Caki2 (cell line): ENCODE data around the gene HS6ST1. TPM values are rescaled to one million over a fixed set of nuclear protein-coding genes. Genes with fewer than 3 reads are reported as not detected.
"Not testable (repeated sequence)": the region's sequence is repeated elsewhere in the genome, so short reads cannot be mapped to it uniquely, and the experiment has no call there.

Source experiments
- DNase-seq: peaks from one replicate; pipeline ENCODE4 v3.0.0-alpha.2; 2015; ENCODE audit warnings: low read depth
- in situ Hi-C: cut with HindIII; loops from 2 replicates; pipeline ENCODE4 v1.10.0; 2016; ENCODE audit warnings: low sequenced_read_pairs, low pct_unique_long_range_greater_than_20kb, mixed read lengths
- total RNA-seq: library from RNA; depleted of rRNA; stranded (reverse); fragments of >200 nt; shearing (Covaris generic); gene quantifications from 2 replicates; pipeline ENCODE4 v1.2.3, GENCODE V29; 2014; ENCODE audit warnings: low replicate concordance

HS6ST1 gene
- total RNA-seq, 1 experiment from 2014 or later = 23.8 TPM

DNA sequence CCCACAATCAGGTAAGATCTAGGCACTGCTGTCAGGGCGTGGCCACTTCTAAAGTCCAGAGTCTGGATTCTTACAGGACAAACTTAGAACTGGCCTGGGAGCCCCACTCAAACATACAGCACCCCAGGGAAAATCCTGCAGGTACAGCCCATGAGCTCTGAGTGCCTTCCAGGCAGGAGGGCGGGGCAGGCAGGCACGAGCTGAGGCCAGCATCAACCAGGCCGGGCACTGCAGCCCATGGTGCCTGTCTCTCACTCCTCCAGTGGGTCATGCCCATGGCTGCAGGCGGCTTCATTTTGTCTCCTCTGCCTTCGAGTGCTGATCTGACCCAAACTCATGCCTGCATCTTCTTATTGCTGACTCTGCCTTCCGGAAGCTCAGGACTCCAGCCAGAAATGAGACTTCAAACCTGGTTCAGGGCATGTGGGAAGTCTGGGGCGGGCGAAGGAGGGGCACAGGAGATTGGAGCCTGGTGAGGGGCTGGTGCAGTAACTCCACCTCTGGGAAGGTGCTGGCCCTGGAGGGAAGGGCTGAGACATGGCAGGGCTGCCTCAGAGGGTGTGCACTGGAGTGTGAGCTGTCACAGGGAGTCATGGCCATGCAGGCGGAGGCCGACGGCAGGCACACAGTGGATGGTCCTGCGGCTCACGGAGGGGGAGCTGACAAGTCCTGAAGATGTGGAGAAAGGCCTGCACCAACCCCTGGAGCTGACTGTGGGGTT lies 40.5 kb downstream of the HS6ST1 start:
- in situ Hi-C loops = no loop called here
- DNase-seq = no peak

DNA sequence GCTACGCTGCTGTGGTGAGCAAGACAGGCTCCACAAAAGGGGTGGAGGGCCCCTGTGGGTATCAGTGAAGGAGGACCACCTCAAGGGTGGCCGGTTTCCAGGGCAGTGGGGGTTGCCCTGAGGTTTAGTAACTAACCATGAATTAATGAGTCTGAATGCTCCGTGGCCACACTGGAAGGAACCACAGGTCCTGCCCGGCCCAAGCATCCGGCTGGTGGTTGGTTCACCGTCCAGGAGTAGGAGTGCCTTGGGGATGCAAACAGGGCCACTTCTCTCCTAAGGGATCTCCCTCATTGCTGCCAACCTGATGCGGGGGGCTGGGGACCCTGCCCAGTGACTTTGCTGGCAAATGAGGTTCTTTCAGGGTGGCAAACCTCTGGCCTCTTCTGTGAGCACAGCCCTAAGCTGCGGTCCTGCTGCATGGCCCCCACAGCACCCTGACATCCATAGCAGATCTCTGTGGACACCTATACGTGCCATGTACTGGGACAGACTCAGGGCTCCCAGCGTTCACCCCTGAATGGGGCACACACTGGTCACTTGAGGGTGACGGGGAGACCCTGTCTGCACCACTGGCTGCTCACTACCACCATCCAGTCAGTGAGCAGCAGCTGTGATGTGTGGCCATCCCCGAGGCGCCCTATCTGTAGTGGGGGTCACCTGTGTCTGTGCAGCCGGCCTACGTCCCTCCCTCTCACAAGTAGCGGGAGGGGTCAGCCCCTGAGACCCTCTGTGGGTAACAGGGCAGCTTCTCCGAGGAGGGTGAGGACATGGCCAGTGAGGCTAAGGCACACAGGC lies 41.6 kb downstream of the HS6ST1 start:
- in situ Hi-C loops = no loop called here
- no peak for DNase-seq

DNA sequence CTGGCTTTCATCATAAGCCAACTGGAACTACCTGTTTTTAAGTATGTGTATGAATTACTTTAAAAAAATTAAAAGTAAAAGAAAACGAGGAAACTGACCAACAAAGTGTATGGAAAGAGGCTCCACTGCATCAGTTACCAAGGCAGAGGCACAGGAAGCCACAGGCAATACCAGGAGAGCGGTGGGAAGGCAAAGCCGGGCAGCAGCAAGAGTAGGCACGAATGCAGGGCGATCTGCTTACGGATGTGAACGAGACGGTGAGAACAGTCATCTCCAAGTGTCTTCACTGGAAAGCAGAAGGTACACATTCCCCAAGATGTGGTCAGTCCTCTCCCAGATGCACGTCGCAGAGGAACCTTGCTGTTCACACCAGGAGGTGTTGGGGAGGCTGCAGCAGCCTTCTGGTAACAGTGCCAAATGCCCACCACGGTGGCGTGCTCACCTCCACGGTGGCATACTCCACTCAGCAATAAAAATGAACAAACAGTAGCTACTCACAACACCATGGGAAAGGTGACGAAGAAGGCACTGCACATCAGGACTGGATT lies 43.1 kb downstream of the HS6ST1 start:
- DNase-seq = no peak
- in situ Hi-C loops = no loop called here

DNA sequence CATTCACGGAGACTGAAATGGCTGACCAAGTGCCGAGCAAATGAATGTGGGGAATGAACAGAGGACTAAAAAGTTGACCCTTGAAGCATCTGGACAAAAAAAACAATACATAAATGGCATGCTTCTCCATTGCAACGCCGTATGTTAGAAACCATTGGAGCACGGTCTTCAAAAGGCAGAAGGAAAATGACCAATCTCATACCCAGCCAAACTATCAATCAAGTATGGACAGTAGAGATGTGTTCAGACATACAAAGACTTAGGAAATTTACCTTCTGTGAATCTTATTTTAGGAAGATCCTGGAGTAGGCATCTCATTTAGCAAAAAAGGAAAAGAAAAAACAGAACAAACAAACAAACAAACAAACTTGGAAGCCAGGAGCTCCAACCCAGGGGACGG lies 44.5 kb downstream of the HS6ST1 start:
- no peak for DNase-seq
- in situ Hi-C loops = no loop called here

GRCh38 chr2:128273469-128274081 lies 45.1 kb downstream of the HS6ST1 start:
- DNase-seq = no peak
- in situ Hi-C loops = no loop called here

DNA sequence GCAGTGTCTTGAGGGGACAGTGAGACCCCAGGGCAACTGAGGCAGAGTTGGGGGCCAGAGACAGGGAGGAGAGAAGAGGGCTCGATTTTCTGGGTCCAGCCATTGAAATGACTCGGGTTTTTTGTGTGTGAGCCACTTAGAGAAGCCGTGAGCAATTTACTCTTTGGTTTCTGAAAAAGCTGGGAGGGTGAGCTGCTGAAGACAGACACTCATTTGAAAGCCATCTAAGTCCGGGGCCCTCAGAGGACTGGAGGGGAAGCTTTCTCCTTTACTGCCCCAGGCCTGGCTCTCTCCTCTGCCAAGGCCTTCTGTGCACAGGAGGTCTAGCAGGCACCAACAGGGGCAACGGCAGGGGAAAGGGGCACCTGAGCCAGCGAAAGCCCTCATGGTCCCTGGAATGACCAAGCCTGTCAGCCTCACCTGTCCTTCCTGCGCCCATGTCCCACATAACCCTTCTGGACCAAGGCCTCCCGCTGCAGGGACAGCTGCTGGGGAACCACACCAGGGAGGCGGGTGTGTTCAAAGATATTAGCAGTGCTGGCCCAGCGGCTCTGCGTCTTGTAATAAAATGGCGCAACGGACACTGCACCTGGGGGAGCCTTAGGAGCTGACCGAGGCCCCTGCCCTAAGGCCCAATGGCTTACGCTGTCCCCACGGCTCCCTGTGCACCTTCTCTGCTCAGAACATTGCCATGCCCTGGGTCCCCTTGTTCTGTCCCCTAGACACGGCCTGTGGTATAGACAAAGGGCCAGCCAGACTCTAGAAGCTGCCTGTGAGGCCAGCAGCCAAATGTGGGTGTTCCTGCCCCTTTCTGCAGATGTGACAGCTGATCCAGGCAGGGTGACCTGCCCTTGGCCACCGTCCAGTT lies 45.8 kb downstream of the HS6ST1 start:
- DNase-seq = no peak
- in situ Hi-C loops = no loop called here

DNA sequence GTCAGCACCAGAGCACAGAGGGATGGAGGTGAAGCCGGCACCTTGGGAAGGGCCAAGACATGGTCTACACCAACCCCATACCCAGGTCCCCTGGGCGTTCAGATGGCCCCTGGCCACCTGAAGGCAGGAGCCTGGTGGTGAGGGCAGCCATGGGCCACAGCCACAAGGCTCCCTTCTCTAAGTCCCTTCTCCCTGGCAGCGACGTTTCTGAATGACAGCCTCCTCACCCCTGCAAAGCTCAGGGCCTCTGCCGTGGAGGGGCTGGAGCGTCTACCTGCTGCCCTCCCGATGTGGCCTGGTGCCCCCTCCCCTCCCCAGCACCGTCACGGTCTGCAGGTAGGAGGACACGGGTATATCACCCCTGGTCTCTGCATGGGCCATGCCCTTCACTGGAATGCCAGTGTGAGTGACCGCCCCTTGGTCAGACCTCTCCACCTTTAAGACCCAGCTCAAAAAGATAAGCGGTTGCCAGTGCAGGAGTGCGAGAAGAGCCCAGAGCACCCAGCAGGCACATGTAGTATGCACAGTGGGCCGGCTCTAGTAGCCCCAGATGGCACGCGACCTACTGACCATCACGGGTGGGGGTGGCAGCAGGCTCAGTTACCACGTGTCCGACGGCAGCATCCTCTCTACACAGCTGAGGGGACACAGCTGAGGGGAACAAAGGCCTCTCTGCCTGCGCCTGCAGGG lies 46.6 kb downstream of the HS6ST1 start:
- DNase-seq = no peak
- in situ Hi-C loops = no loop called here

GRCh38 chr2:128271597-128271910 lies 47.1 kb downstream of the HS6ST1 start:
- in situ Hi-C loops = no loop called here
- DNase-seq = no peak

- DNase-seq = no peak
- in situ Hi-C loops = no loop called here
Observed at GRCh38 chr2:128270672-128271596, 47.7 kb downstream of the HS6ST1 start.

DNA sequence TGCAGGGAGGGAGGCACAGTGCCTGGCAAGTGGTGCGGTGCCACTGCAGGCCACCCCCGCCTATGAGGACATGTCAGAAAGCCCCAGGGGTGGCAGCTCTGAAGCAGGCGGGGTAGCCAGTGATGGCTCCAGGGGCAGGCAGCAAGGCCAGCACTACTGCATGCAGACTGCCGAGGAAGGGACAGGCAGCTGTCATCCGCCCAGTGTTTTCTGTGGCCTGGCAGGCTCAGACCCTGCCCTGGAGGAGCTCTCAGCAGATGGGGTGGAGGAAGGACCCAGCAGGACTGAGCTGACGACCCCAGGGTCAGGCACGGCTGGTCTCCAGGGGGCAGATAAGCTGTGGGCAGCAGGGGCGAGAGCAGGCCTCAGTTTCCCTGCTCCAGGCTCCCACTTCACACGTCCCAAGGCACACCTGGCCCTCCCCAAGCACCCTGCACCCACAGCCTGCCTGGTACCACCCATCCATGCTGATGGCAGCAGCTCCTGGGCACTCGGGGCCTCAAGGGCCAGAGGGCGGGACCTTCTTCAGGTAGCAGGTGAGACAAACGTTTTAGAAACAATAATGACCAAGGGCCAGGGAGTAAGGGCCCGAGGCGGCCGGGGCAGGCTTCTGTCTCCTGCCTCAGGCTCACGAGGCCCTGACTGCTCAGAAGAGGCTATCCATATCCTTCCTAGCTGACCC lies 48.5 kb downstream of the HS6ST1 start:
- in situ Hi-C loops = no loop called here
- no peak for DNase-seq

GRCh38 chr2:128269063-128269989 lies 49.3 kb downstream of the HS6ST1 start:
- in situ Hi-C loops = no loop called here
- DNase-seq = no peak

GRCh38 chr2:128268611-128269010 lies 50.1 kb downstream of the HS6ST1 start:
- DNase-seq, in situ Hi-C loops: not testable (repeated sequence)

DNA sequence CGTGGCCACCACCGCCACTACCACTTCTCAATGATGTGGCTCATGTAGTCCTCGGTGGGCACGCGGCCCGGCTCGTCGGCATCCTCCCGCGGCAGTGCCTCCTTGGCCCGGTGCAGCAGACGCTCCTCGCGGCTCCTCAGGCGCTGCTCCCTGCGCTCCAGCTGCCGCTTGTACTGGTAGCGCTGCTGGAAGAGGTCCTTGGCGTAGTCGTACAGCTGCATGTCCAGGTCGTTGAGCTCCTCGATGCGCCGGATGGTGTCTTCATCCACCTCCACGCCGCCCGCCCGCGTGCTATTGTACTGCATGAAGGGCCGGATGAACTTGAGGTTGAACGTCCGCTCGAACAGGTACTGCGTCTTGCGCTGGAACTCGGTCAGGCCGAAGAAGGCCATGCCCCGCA lies 50.5 kb downstream of the HS6ST1 start:
- DNase-seq, in situ Hi-C loops: not testable (repeated sequence)

- in situ Hi-C loops, DNase-seq: not testable (repeated sequence)
Observed at GRCh38 chr2:128267649-128268048, 51.0 kb downstream of the HS6ST1 start.

DNA sequence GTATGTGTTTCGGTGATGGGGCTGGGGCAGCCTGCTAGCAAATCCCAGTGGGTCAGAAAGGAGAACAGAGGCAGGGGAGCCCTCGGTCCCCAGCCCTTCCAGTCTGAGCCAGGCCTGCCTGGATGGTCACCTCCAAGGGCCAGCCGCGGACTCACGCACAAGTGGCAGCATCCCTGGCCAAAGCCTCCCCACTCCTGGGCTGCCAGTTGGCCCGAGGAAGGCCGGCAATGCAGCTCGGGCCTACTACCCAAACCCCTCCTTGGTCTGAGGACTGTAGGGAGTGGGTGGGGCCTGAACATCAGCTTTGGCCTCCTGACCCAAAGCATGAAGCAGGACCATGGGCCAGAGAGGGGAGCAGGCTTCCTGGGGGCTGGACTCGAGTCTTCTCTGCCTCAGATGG lies 51.5 kb downstream of the HS6ST1 start:
- in situ Hi-C loops, DNase-seq: not testable (repeated sequence)
